ENCODE measurements around the gene MCRIP1. TPM values are rescaled to one million over a fixed set of nuclear protein-coding genes. Genes with fewer than 3 reads are reported as not detected.

Gene MCRIP1
- total RNA-seq, 1 donor from 2014 or later = 69.2 TPM

GRCh38 chr17:81849457-81849856 is 16.4 kb upstream of the MCRIP1 start:
- Histone ChIP-seq H3K36me3 (peaks cover 99% of the 10 kb centered on the region), H3K27ac (no peak overlapping the region), H3K4me3 (no peak overlapping the region), H3K9me3 (no peaks in the 10 kb centered on the region), H3K27me3 (ENCODE audit: low read depth) (no peaks in the 10 kb centered on the region), H3K4me1 (no peaks in the 10 kb centered on the region)
- ATAC-seq (no peak), DNase-seq (no peak)
- no peak for TF ChIP-seq CTCF (IDR thresholded peaks at IDR 0.05)
- intact Hi-C loops (cut with DNase I) = no loop called here

GRCh38 chr17:81846743-81847689 is 13.9 kb upstream of the MCRIP1 start:
- no peaks in the 10 kb centered on the region for H3K4me1 ChIP-seq
- ATAC-seq (peak in 1 of 2 donors; percentile 61), DNase-seq (no peak)
- H3K9me3 ChIP-seq = no peaks in the 10 kb centered on the region
- H3K27me3 ChIP-seq (ENCODE audit: low read depth) = no peaks in the 10 kb centered on the region
- H3K27ac ChIP-seq = no peak overlapping the region
- no peak overlapping the region for H3K4me3 ChIP-seq
- intact Hi-C loops (cut with DNase I) = no loop called here
- no peak for TF ChIP-seq CTCF (IDR thresholded peaks at IDR 0.05)
- H3K36me3 ChIP-seq = peaks cover 97% of the 10 kb centered on the region

- intact Hi-C loops (cut with DNase I) = no loop called here
- DNase-seq = no peak
- Histone ChIP-seq H3K4me3 (no peak overlapping the region), H3K27ac (no peak overlapping the region), H3K27me3 (ENCODE audit: low read depth) (no peaks in the 10 kb centered on the region), H3K36me3 (peaks cover 88% of the 10 kb centered on the region), H3K9me3 (no peaks in the 10 kb centered on the region), H3K4me1 (no peaks in the 10 kb centered on the region)
- no peak for TF ChIP-seq CTCF (IDR thresholded peaks at IDR 0.05)
- no peak for ATAC-seq
These were observed 13.0 kb upstream of the MCRIP1 start for GRCh38 chr17:81845881-81846742.

GRCh38 chr17:81845361-81845760 is 12.3 kb upstream of the MCRIP1 start:
- ATAC-seq = no peak
- TF ChIP-seq CTCF (IDR thresholded peaks at IDR 0.05) = no peak
- intact Hi-C loops (cut with DNase I) = no loop called here
- Histone ChIP-seq H3K4me3 (no peak overlapping the region), H3K27ac (no peak overlapping the region), H3K9me3 (no peaks in the 10 kb centered on the region), H3K27me3 (ENCODE audit: low read depth) (no peaks in the 10 kb centered on the region), H3K36me3 (peaks cover 81% of the 10 kb centered on the region), H3K4me1 (no peaks in the 10 kb centered on the region)
- DNase-seq = no peak

- intact Hi-C loops (cut with DNase I) = no loop called here
- H3K9me3 ChIP-seq = no peaks in the 10 kb centered on the region
- ATAC-seq = no peak
- no peak overlapping the region for H3K27ac ChIP-seq
- no peak overlapping the region for H3K4me3 ChIP-seq
- H3K36me3 ChIP-seq = peaks cover 77% of the 10 kb centered on the region
- no peak for TF ChIP-seq CTCF (IDR thresholded peaks at IDR 0.05)
- no peaks in the 10 kb centered on the region for H3K27me3 ChIP-seq (ENCODE audit: low read depth)
- no peak for DNase-seq
- H3K4me1 ChIP-seq = no peaks in the 10 kb centered on the region
These were observed 11.8 kb upstream of the MCRIP1 start for GRCh38 chr17:81844887-81845286.
